Measurements from ENCODE around the gene PERCC1. TPM values are rescaled to one million over a fixed set of nuclear protein-coding genes. Genes with fewer than 3 reads are reported as not detected.

The PERCC1 gene
- total RNA-seq, 1 donor from 2014 or later: not detected

- DNase-seq: no peak
Measured at GRCh38 chr16:1412847-1413246, 18.0 kb upstream of the PERCC1 start.

GRCh38 chr16:1413684-1414531 is 17.0 kb upstream of the PERCC1 start:
- no peak for DNase-seq

GRCh38 chr16:1414532-1415260 is 16.2 kb upstream of the PERCC1 start, which contains the start of gene UNKL:
TSS of gene UNKL (minus strand) at chr16:1414704. CDS start at chr16:1414691, 13 bp downstream.
- DNase-seq: peak; percentile 17

GRCh38 chr16:1416521-1416941 is 14.3 kb upstream of the PERCC1 start:
- DNase-seq: peak; percentile 17

GRCh38 chr16:1420111-1420539 is 10.8 kb upstream of the PERCC1 start:
- DNase-seq: no peak

GRCh38 chr16:1422076-1422475 is 8.8 kb upstream of the PERCC1 start:
- DNase-seq: no peak

- DNase-seq: no peak
Measured at GRCh38 chr16:1424028-1424427, 6.8 kb upstream of the PERCC1 start.

GRCh38 chr16:1425616-1426370 is 5.1 kb upstream of the PERCC1 start:
- DNase-seq: no peak

- DNase-seq: no peak
Measured at GRCh38 chr16:1426734-1427471, 4.0 kb upstream of the PERCC1 start.

- no peak for DNase-seq
Measured at GRCh38 chr16:1427473-1428461, 3.1 kb upstream of the PERCC1 start.

GRCh38 chr16:1428511-1428910 is 2.4 kb upstream of the PERCC1 start:
- DNase-seq: no peak

GRCh38 chr16:1429012-1429411 is 1.9 kb upstream of the PERCC1 start:
- DNase-seq: no peak

- DNase-seq: no peak
Measured at GRCh38 chr16:1429631-1430030, 1.2 kb upstream of the PERCC1 start.

GRCh38 chr16:1430214-1430758 is 592 bp upstream of the PERCC1 start:
- no peak for DNase-seq

- no peak for DNase-seq
Measured at GRCh38 chr16:1431497-1432270, 806 bp downstream of the PERCC1 start.

GRCh38 chr16:1432388-1433262 is 1.7 kb downstream of the PERCC1 start:
- no peak for DNase-seq

- DNase-seq: no peak
Measured at GRCh38 chr16:1433263-1433560, 2.3 kb downstream of the PERCC1 start.

- no peak for DNase-seq
Measured at GRCh38 chr16:1433756-1434155, 2.9 kb downstream of the PERCC1 start.
